ENCODE data around the gene GOLGA1. TPM values are rescaled to one million over a fixed set of nuclear protein-coding genes. Genes with fewer than 3 reads are reported as not detected.
A peak's percentile ranks its signal among the peaks of the same experiment; 100 is the strongest.

GOLGA1 gene
- total RNA-seq, 2 experiments from 2014 or later: 19.0 to 19.2 TPM

- Histone ChIP-seq H3K4me2 (ENCODE audit: low read length) (no peak overlapping the region), H3K79me2 (ENCODE audit: insufficient read depth, low read depth, low read length) (no peaks in the 10 kb centered on the region), H3K36me3 (ENCODE audit: insufficient read depth, low read length) (peaks cover 15% of the 10 kb centered on the region), H3K9me2 (ENCODE audit: insufficient read depth, low read length) (no peaks in the 10 kb centered on the region), H4K20me1 (ENCODE audit: insufficient read depth, low read length) (no peaks in the 10 kb centered on the region), H3K4me3 (ENCODE audit: low read depth, low read length, poor library complexity, severe bottlenecking) (no peak overlapping the region), H2AFZ (ENCODE audit: low read length) (no peak overlapping the region), H3K4me1 (ENCODE audit: insufficient read depth, low read length, poor library complexity, severe bottlenecking) (peaks cover 26% of the 10 kb centered on the region), H3K9me3 (ENCODE audit: low read length) (no peaks in the 10 kb centered on the region), H3K27ac (ENCODE audit: low read depth, low read length, poor library complexity, severe bottlenecking) (no peak overlapping the region)
- ChIA-PET POLR2A (interaction anchor here (0.5 to 1.3 kb wide), 5 partner anchors 9 to 310 kb away, joined by 3 to 4 read pairs (median 3); partner anchors contain the start of gene HSPA5), CTCF (ENCODE audit: unreplicated experiment) (no interaction called here)
- TF ChIP-seq EZH2phosphoT487 (IDR thresholded peaks at IDR 0.05; ENCODE audit: borderline replicate concordance, low read depth, low read length): no peak
- no peak for TF ChIP-seq CTCF (conservative IDR thresholded peaks at IDR 0.05; ENCODE audit: low read length)
- intact Hi-C loops (cut with micrococcal nuclease; ENCODE audit: unreplicated experiment): no loop called here
- BruUV-seq (replicated peaks): no TSS peak
- no peak for DNase-seq (ENCODE audit: low spot score)
Measured at GRCh38 chr9:124954255-124954654, 13.4 kb upstream of the GOLGA1 start.

- peak overlapping the region; percentile 35 for H3K4me3 ChIP-seq (ENCODE audit: low read depth, low read length, poor library complexity, severe bottlenecking)
- no TSS peak for BruUV-seq (replicated peaks)
- intact Hi-C loops (cut with micrococcal nuclease; ENCODE audit: unreplicated experiment): no loop called here
Measured at GRCh38 chr9:124950050-124950718, 9.3 kb upstream of the GOLGA1 start.

More at GRCh38 chr9:124950050-124950718, 9.3 kb upstream of the GOLGA1 start:
- CTCF ChIA-PET (ENCODE audit: unreplicated experiment): no interaction called here
- Histone ChIP-seq H3K79me2 (ENCODE audit: insufficient read depth, low read depth, low read length) (no peaks in the 10 kb centered on the region), H3K36me3 (ENCODE audit: insufficient read depth, low read length) (peaks cover 15% of the 10 kb centered on the region), H2AFZ (ENCODE audit: low read length) (peak overlapping the region; percentile 32; the same call in 1 of the 2 replicates), H3K9me2 (ENCODE audit: insufficient read depth, low read length) (no peaks in the 10 kb centered on the region), H3K27ac (ENCODE audit: low read depth, low read length, poor library complexity, severe bottlenecking) (peak overlapping the region; percentile 75), H4K20me1 (ENCODE audit: insufficient read depth, low read length) (no peaks in the 10 kb centered on the region), H3K4me2 (ENCODE audit: low read length) (peak overlapping the region; percentile 70), H3K9me3 (ENCODE audit: low read length) (no peaks in the 10 kb centered on the region), H3K4me1 (ENCODE audit: insufficient read depth, low read length, poor library complexity, severe bottlenecking) (peaks cover 41% of the 10 kb centered on the region)
- TF ChIP-seq CTCF (conservative IDR thresholded peaks at IDR 0.05; ENCODE audit: low read length) (no peak), EZH2phosphoT487 (IDR thresholded peaks at IDR 0.05; ENCODE audit: borderline replicate concordance, low read depth, low read length) (no peak)
- peak; percentile 68 for DNase-seq (ENCODE audit: low spot score)
- POLR2A ChIA-PET: interaction anchor here (0.6 to 2.0 kb wide), 12 partner anchors 8 to 256 kb away, joined by 3 to 17 read pairs (median 5); partner anchors contain the start of gene RPL35
